ENCODE results near the gene RCSD1.

RCSD1 gene

GRCh38 chr1:167683641-167684502 is 53.8 kb downstream of the RCSD1 start:
- H3K27ac ChIP-seq (ENCODE audit: low read length, poor library complexity, severe bottlenecking), result no peak overlapping the region

GRCh38 chr1:167685844-167686243 is 55.8 kb downstream of the RCSD1 start:
- Histone ChIP-seq H3K27me3 (ENCODE audit: control insufficient read depth in 1 of 2, insufficient read depth in 1 of 2, low read length in 2 of 2) (peaks cover 0 to 5% of the 10 kb centered on the region in 2 experiments), H3K9me3 (ENCODE audit: control insufficient read depth, low read length) (no peaks in the 10 kb centered on the region), H4K8ac (ENCODE audit: low read length) (no peak overlapping the region), H3K4me2 (ENCODE audit: low read length, poor library complexity, severe bottlenecking) (no peak overlapping the region), H3K36me3 (ENCODE audit: control insufficient read depth in 1 of 2, insufficient read depth in 2 of 2, low read depth in 1 of 2, low read length in 2 of 2) (no peaks in the 10 kb centered on the region), H3K23ac (ENCODE audit: low read length in 2 of 2) (no peak overlapping the region), H2BK15ac (ENCODE audit: low read depth, poor library complexity, severe bottlenecking) (no peak overlapping the region), H3K4me3 (ENCODE audit: insufficient read depth in 1 of 2, low read depth in 1 of 2, low read length in 2 of 2) (no peak overlapping the region), H2AFZ (ENCODE audit: low read depth, low read length) (no peak overlapping the region), H3K4me1 (ENCODE audit: control insufficient read depth, insufficient read depth, low read depth, low read length) (peaks cover 7% of the 10 kb centered on the region), H2AK5ac (ENCODE audit: low read length, severe bottlenecking) (no peak overlapping the region), H3K9ac (ENCODE audit: low read length) (no peak overlapping the region), H3K27ac (ENCODE audit: low read length, poor library complexity, severe bottlenecking) (no peak overlapping the region), H2BK120ac (ENCODE audit: low read depth, low read length) (no peak overlapping the region), H4K91ac (ENCODE audit: low read length) (no peak overlapping the region), H3K4ac (ENCODE audit: low read depth in 1 of 2, low read length in 2 of 2) (no peak overlapping the region), H3K18ac (ENCODE audit: low read depth in 1 of 2, low read length in 2 of 2) (no peak overlapping the region), H2BK5ac (ENCODE audit: low read depth, low read length, poor library complexity, severe bottlenecking) (no peak overlapping the region), H3K14ac (ENCODE audit: low read length in 2 of 2) (no peak overlapping the region), H3K79me1 (replicated peaks; ENCODE audit: low read length, poor library complexity, severe bottlenecking) (no peaks in the 10 kb centered on the region), H2BK12ac (ENCODE audit: low read length in 2 of 2) (no peak overlapping the region)
- WGBS, result 98% methylated on average over 4 of the region's 5 CpGs
- DNase-seq, result no peak

More at GRCh38 chr1:167683641-167684502, 53.8 kb downstream of the RCSD1 start:
- Histone ChIP-seq H3K4me1 (ENCODE audit: control insufficient read depth, insufficient read depth, low read depth, low read length) (peaks cover 7% of the 10 kb centered on the region), H2BK15ac (ENCODE audit: low read depth, poor library complexity, severe bottlenecking) (no peak overlapping the region), H3K4me3 (ENCODE audit: insufficient read depth in 1 of 2, low read depth in 1 of 2, low read length in 2 of 2) (no peak overlapping the region), H4K91ac (ENCODE audit: low read length) (no peak overlapping the region), H3K23ac (ENCODE audit: low read length in 2 of 2) (no peak overlapping the region), H3K18ac (ENCODE audit: low read depth in 1 of 2, low read length in 2 of 2) (peak overlapping the region in 1 of 2 experiments; percentile 57), H2BK5ac (ENCODE audit: low read depth, low read length, poor library complexity, severe bottlenecking) (no peak overlapping the region), H3K9me3 (ENCODE audit: control insufficient read depth, low read length) (no peaks in the 10 kb centered on the region), H3K4me2 (ENCODE audit: low read length, poor library complexity, severe bottlenecking) (peak overlapping the region; percentile 19), H3K79me1 (replicated peaks; ENCODE audit: low read length, poor library complexity, severe bottlenecking) (no peaks in the 10 kb centered on the region), H2BK120ac (ENCODE audit: low read depth, low read length) (no peak overlapping the region), H2AK5ac (ENCODE audit: low read length, severe bottlenecking) (no peak overlapping the region), H3K14ac (ENCODE audit: low read length in 2 of 2) (no peak overlapping the region), H4K8ac (ENCODE audit: low read length) (peak overlapping the region; percentile 35), H3K36me3 (ENCODE audit: control insufficient read depth in 1 of 2, insufficient read depth in 2 of 2, low read depth in 1 of 2, low read length in 2 of 2) (no peaks in the 10 kb centered on the region), H3K27me3 (ENCODE audit: control insufficient read depth in 1 of 2, insufficient read depth in 1 of 2, low read length in 2 of 2) (no peaks in the 10 kb centered on the region), H3K9ac (ENCODE audit: low read length) (no peak overlapping the region), H2BK12ac (ENCODE audit: low read length in 2 of 2) (peak overlapping the region in 1 of 2 experiments; percentile 19), H3K4ac (ENCODE audit: low read depth in 1 of 2, low read length in 2 of 2) (no peak overlapping the region), H2AFZ (ENCODE audit: low read depth, low read length) (no peak overlapping the region)
- DNase-seq, result peak; percentile 61
- WGBS, result 27% methylated on average over 15 of the region's 15 CpGs

- Histone ChIP-seq H2BK5ac (ENCODE audit: low read depth, low read length, poor library complexity, severe bottlenecking) (no peak overlapping the region), H3K36me3 (ENCODE audit: control insufficient read depth in 1 of 2, insufficient read depth in 2 of 2, low read depth in 1 of 2, low read length in 2 of 2) (no peaks in the 10 kb centered on the region)
Measured at GRCh38 chr1:167687919-167688519, 58.0 kb downstream of the RCSD1 start.

GRCh38 chr1:167689567-167689920 is 59.5 kb downstream of the RCSD1 start:
- H4K8ac ChIP-seq (ENCODE audit: low read length), result no peak overlapping the region
- no peak overlapping the region for H2AFZ ChIP-seq (ENCODE audit: low read depth, low read length)
- no peak overlapping the region for H3K14ac ChIP-seq (ENCODE audit: low read length in 2 of 2)
- no peaks in the 10 kb centered on the region for H3K36me3 ChIP-seq (ENCODE audit: control insufficient read depth in 1 of 2, insufficient read depth in 2 of 2, low read depth in 1 of 2, low read length in 2 of 2)
- no peak overlapping the region for H2AK5ac ChIP-seq (ENCODE audit: low read length, severe bottlenecking)
- no peak overlapping the region for H3K4ac ChIP-seq (ENCODE audit: low read depth in 1 of 2, low read length in 2 of 2)
- H2BK5ac ChIP-seq (ENCODE audit: low read depth, low read length, poor library complexity, severe bottlenecking), result no peak overlapping the region
- no peak overlapping the region for H2BK12ac ChIP-seq (ENCODE audit: low read length in 2 of 2)
- H3K27ac ChIP-seq (ENCODE audit: low read length, poor library complexity, severe bottlenecking), result no peak overlapping the region
- no peaks in the 10 kb centered on the region for H3K4me1 ChIP-seq (ENCODE audit: control insufficient read depth, insufficient read depth, low read depth, low read length)
- no peak overlapping the region for H3K4me3 ChIP-seq (ENCODE audit: insufficient read depth in 1 of 2, low read depth in 1 of 2, low read length in 2 of 2)
- no peak overlapping the region for H3K18ac ChIP-seq (ENCODE audit: low read depth in 1 of 2, low read length in 2 of 2)
- H3K4me2 ChIP-seq (ENCODE audit: low read length, poor library complexity, severe bottlenecking), result no peak overlapping the region
- H2BK15ac ChIP-seq (ENCODE audit: low read depth, poor library complexity, severe bottlenecking), result no peak overlapping the region
- peaks cover 0 to 29% of the 10 kb centered on the region in 2 experiments for H3K27me3 ChIP-seq (ENCODE audit: control insufficient read depth in 1 of 2, insufficient read depth in 1 of 2, low read length in 2 of 2)
- no peak overlapping the region for H3K9ac ChIP-seq (ENCODE audit: low read length)
- no peak overlapping the region for H2BK120ac ChIP-seq (ENCODE audit: low read depth, low read length)
- H3K9me3 ChIP-seq (ENCODE audit: control insufficient read depth, low read length), result no peaks in the 10 kb centered on the region
- H4K91ac ChIP-seq (ENCODE audit: low read length), result no peak overlapping the region
- H3K79me1 ChIP-seq (replicated peaks; ENCODE audit: low read length, poor library complexity, severe bottlenecking), result no peaks in the 10 kb centered on the region
- no peak for DNase-seq
- 72% methylated on average over 3 of the region's 5 CpGs for WGBS
- no peak overlapping the region for H3K23ac ChIP-seq (ENCODE audit: low read length in 2 of 2)

More at GRCh38 chr1:167687919-167688519, 58.0 kb downstream of the RCSD1 start:
- 37% methylated on average over 5 of the region's 7 CpGs for WGBS
- Histone ChIP-seq H3K79me1 (replicated peaks; ENCODE audit: low read length, poor library complexity, severe bottlenecking) (no peaks in the 10 kb centered on the region), H3K9me3 (ENCODE audit: control insufficient read depth, low read length) (no peaks in the 10 kb centered on the region), H2AK5ac (ENCODE audit: low read length, severe bottlenecking) (no peak overlapping the region), H3K27me3 (ENCODE audit: control insufficient read depth in 1 of 2, insufficient read depth in 1 of 2, low read length in 2 of 2) (peaks cover 0 to 26% of the 10 kb centered on the region in 2 experiments), H3K4me3 (ENCODE audit: insufficient read depth in 1 of 2, low read depth in 1 of 2, low read length in 2 of 2) (no peak overlapping the region), H3K18ac (ENCODE audit: low read depth in 1 of 2, low read length in 2 of 2) (no peak overlapping the region), H3K4me1 (ENCODE audit: control insufficient read depth, insufficient read depth, low read depth, low read length) (peaks cover 7% of the 10 kb centered on the region), H4K8ac (ENCODE audit: low read length) (no peak overlapping the region), H2BK120ac (ENCODE audit: low read depth, low read length) (no peak overlapping the region), H2BK12ac (ENCODE audit: low read length in 2 of 2) (no peak overlapping the region), H3K23ac (ENCODE audit: low read length in 2 of 2) (no peak overlapping the region), H3K4ac (ENCODE audit: low read depth in 1 of 2, low read length in 2 of 2) (no peak overlapping the region), H2BK15ac (ENCODE audit: low read depth, poor library complexity, severe bottlenecking) (no peak overlapping the region), H3K4me2 (ENCODE audit: low read length, poor library complexity, severe bottlenecking) (no peak overlapping the region), H4K91ac (ENCODE audit: low read length) (no peak overlapping the region), H3K9ac (ENCODE audit: low read length) (peak overlapping the region; percentile 1), H3K27ac (ENCODE audit: low read length, poor library complexity, severe bottlenecking) (no peak overlapping the region), H2AFZ (ENCODE audit: low read depth, low read length) (no peak overlapping the region), H3K14ac (ENCODE audit: low read length in 2 of 2) (no peak overlapping the region)
- peak; percentile 80 for DNase-seq

Data from mesenchymal stem cell (in vitro differentiated cells and primary cell).